ENCODE data around the gene PPP6R2.

Gene PPP6R2

DNA sequence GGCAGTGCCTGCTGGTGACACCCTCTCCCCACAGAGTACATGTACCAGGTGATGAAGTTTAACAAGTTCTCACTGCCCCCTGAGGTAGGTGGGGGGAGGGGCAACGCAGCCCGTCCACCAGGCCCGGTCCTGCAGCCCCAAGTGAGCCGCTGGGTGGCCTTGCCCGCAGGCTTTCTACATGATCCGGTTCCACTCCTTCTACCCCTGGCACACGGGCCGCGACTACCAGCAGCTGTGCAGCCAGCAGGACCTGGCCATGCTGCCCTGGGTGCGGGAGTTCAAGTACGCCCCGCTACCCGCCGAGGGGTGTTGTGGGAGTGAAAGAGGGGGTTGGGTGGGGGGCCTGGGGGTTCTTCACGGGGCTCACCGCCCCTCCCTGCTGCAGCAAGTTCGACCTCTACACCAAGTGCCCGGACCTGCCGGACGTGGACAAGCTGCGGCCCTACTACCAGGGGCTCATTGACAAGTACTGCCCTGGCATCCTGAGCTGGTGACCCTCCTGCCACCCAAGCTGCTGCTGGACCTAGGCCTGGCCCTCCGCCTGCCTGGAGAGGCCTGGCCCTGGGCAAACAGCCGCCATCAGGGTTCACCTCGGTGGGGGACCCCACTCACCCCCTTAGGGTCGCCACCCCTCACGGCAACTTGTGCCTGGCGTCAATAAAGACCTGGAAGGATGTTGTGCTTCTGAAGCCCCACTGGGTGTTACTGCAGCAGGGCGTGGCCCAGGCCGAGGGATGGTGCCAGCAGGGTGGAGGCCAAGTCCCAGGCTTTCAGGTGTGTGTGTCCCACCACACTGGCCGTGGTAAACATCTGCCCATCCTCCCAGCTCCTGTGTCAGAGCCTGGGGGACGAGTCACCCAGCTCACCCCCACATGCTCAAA is 146.5 kb downstream of the PPP6R2 start:
- no peak for DNase-seq

DNA sequence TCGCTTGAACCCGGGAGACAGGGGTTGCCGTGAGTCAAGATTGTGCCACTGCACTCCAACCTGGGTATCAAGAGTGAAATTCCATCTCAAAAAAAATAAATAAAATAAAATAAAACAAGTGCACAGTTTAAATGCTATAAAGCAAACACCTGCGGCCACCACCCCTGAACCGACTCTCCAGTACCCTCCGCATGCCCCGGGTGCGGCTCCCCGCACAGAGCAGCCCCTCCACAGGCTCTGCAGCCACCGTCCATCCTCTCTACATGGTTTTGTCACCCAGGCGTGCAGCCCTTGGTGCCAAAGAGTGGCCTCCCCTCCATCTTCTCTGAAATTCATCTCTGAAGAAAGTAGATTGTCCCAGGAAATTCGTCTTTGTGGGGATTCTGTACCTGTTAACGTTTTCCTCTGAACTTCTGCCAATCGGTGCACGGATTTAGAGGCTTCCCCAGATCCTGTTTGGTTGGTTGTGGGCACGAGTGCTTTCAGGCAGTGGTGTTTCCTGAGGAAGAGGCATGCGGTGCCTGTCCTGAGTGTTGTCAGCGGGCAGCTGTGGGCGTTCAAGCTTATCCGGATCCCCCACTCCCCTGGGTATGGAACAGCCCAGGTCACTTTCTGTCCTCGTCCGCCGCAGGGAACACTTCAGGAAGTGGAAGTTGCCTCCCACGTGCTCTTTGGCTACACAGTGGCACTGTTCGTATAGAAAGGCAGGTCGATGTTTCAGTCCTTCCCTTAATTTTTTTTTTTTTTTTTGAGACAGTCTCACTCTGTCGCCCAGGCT is 147.6 kb downstream of the PPP6R2 start:
- DNase-seq: no peak
